ENCODE measurements around the gene LRRC1. TPM values are rescaled to one million over a fixed set of nuclear protein-coding genes. Genes with fewer than 3 reads are reported as not detected.

The LRRC1 gene
- total and polyA plus RNA-seq, 2 donors (not counting 1 experiment from before 2014, with no cell fraction given): 3.8 to 12.1 TPM

GRCh38 chr6:53862662-53863462 is 68.1 kb downstream of the LRRC1 start:
- Histone ChIP-seq H2AFZ (ENCODE audit: low read length) (no peak overlapping the region), H3K27ac (ENCODE audit: insufficient read depth, low read length) (no peak overlapping the region), H4K20me1 (ENCODE audit: control insufficient read depth, extremely low read depth, insufficient read depth, low read length) (peaks cover 2% of the 10 kb centered on the region), H3K27me3 (ENCODE audit: control insufficient read depth, insufficient read depth, low read length) (no peaks in the 10 kb centered on the region), H3K9me3 (ENCODE audit: control insufficient read depth, insufficient read depth, low read depth, low read length) (no peaks in the 10 kb centered on the region), H3K9ac (ENCODE audit: insufficient read depth, low read length) (no peak overlapping the region), H3K79me2 (ENCODE audit: control insufficient read depth, insufficient read depth, low read length) (no peaks in the 10 kb centered on the region), H3K4me2 (ENCODE audit: extremely low read depth, insufficient read depth, low read length) (peak overlapping the region; percentile 20), H3K4me3 (replicated peaks in 1 of 4; ENCODE audit: control extremely low read depth in 1 of 4, insufficient read depth in 1 of 4, low read depth in 3 of 4, low read length in 4 of 4) (no peak overlapping the region), H3K36me3 (ENCODE audit: control insufficient read depth, insufficient read depth, low read length) (no peaks in the 10 kb centered on the region), H3K4me1 (ENCODE audit: control insufficient read depth, extremely low read depth, insufficient read depth, low read length) (peaks cover 2% of the 10 kb centered on the region)
- peak; percentile 91 to 96 for DNase-seq (ENCODE audit: low read depth in 2 of 2)
- TF ChIP-seq CTCF (conservative IDR thresholded peaks at IDR 0.05 in 1 of 2, IDR thresholded peaks at IDR 0.05 in 1 of 2; ENCODE audit: low read depth in 1 of 2, low read length in 2 of 2) (no peak), EZH2 (IDR thresholded peaks at IDR 0.05; ENCODE audit: low read length, missing control alignments) (no peak)

GRCh38 chr6:53864781-53865180 is 70.0 kb downstream of the LRRC1 start:
- Histone ChIP-seq H3K4me1 (ENCODE audit: control insufficient read depth, extremely low read depth, insufficient read depth, low read length) (peaks cover 2% of the 10 kb centered on the region), H3K9ac (ENCODE audit: insufficient read depth, low read length) (no peak overlapping the region), H3K79me2 (ENCODE audit: control insufficient read depth, insufficient read depth, low read length) (no peaks in the 10 kb centered on the region), H3K27ac (ENCODE audit: insufficient read depth, low read length) (no peak overlapping the region), H3K36me3 (ENCODE audit: control insufficient read depth, insufficient read depth, low read length) (no peaks in the 10 kb centered on the region), H3K4me2 (ENCODE audit: extremely low read depth, insufficient read depth, low read length) (no peak overlapping the region), H3K27me3 (ENCODE audit: control insufficient read depth, insufficient read depth, low read length) (no peaks in the 10 kb centered on the region), H3K9me3 (ENCODE audit: control insufficient read depth, insufficient read depth, low read depth, low read length) (no peaks in the 10 kb centered on the region), H3K4me3 (replicated peaks in 1 of 4; ENCODE audit: control extremely low read depth in 1 of 4, insufficient read depth in 1 of 4, low read depth in 3 of 4, low read length in 4 of 4) (no peak overlapping the region), H2AFZ (ENCODE audit: low read length) (no peak overlapping the region), H4K20me1 (ENCODE audit: control insufficient read depth, extremely low read depth, insufficient read depth, low read length) (peaks cover 2% of the 10 kb centered on the region)
- TF ChIP-seq EZH2 (IDR thresholded peaks at IDR 0.05; ENCODE audit: low read length, missing control alignments) (no peak), CTCF (conservative IDR thresholded peaks at IDR 0.05 in 1 of 2, IDR thresholded peaks at IDR 0.05 in 1 of 2; ENCODE audit: low read depth in 1 of 2, low read length in 2 of 2) (no peak)
- no peak for DNase-seq (ENCODE audit: low read depth in 2 of 2)

- Histone ChIP-seq H3K9ac (ENCODE audit: insufficient read depth, low read length) (no peak overlapping the region), H3K4me1 (ENCODE audit: control insufficient read depth, extremely low read depth, insufficient read depth, low read length) (peaks cover 2% of the 10 kb centered on the region), H2AFZ (ENCODE audit: low read length) (no peak overlapping the region), H3K27me3 (ENCODE audit: control insufficient read depth, insufficient read depth, low read length) (no peaks in the 10 kb centered on the region), H4K20me1 (ENCODE audit: control insufficient read depth, extremely low read depth, insufficient read depth, low read length) (peaks cover 2% of the 10 kb centered on the region), H3K9me3 (ENCODE audit: control insufficient read depth, insufficient read depth, low read depth, low read length) (no peaks in the 10 kb centered on the region), H3K27ac (ENCODE audit: insufficient read depth, low read length) (no peak overlapping the region), H3K79me2 (ENCODE audit: control insufficient read depth, insufficient read depth, low read length) (no peaks in the 10 kb centered on the region), H3K4me2 (ENCODE audit: extremely low read depth, insufficient read depth, low read length) (no peak overlapping the region), H3K36me3 (ENCODE audit: control insufficient read depth, insufficient read depth, low read length) (no peaks in the 10 kb centered on the region), H3K4me3 (replicated peaks in 1 of 4; ENCODE audit: control extremely low read depth in 1 of 4, insufficient read depth in 1 of 4, low read depth in 3 of 4, low read length in 4 of 4) (no peak overlapping the region)
- no peak for TF ChIP-seq EZH2 (IDR thresholded peaks at IDR 0.05; ENCODE audit: low read length, missing control alignments)
- TF ChIP-seq CTCF (conservative IDR thresholded peaks at IDR 0.05 in 1 of 2, IDR thresholded peaks at IDR 0.05 in 1 of 2; ENCODE audit: low read depth in 1 of 2, low read length in 2 of 2): no peak
- DNase-seq (ENCODE audit: low read depth in 2 of 2): peak in 1 of 2 donors; percentile 32
Observed at GRCh38 chr6:53866226-53866625, 71.4 kb downstream of the LRRC1 start.

Measured in fibroblast of lung (primary cell).